Neural progenitor cell (in vitro differentiated cells): ENCODE data around the gene TMEM63B. TPM values are rescaled to one million over a fixed set of nuclear protein-coding genes. Genes with fewer than 3 reads are reported as not detected.
A peak's percentile ranks its signal among the peaks of the same experiment; 100 is the strongest.

ENCODE experiments used
- DNase-seq: peaks from one replicate; pipeline ENCODE4 v3.0.0-alpha.2; 2016; ENCODE audit warnings: low spot score
- H2AFZ ChIP-seq: fragments of 200-600 bp; sonication (generic); replicated peaks from 2 replicates; pipeline ENCODE4 v1.6.1; 2016; ENCODE audit warnings: antibody characterized with exemption
- H3F3A ChIP-seq: fragments of 200-600 bp; sonication (generic); 2 replicates; pipeline ENCODE4 v1.6.1; 2016; ENCODE audit warnings: antibody characterized with exemption, low read depth
- H3K27ac ChIP-seq: fragments of 200-600 bp; sonication (generic); 2 replicates; pipeline ENCODE4 v1.5.1; 2016; ENCODE audit warnings: mild to moderate bottlenecking
- H3K27me3 ChIP-seq: fragments of 200-600 bp; sonication (generic); 2 replicates; pipeline ENCODE4 v1.6.1; 2016; ENCODE audit warnings: mild to moderate bottlenecking, moderate library complexity
- H3K36me3 ChIP-seq: fragments of 200-600 bp; sonication (generic); 2 replicates; pipeline ENCODE4 v1.5.1; 2016
- H3K4me1 ChIP-seq: fragments of 200-600 bp; sonication (generic); 2 replicates; pipeline ENCODE4 v1.6.1; 2016; ENCODE audit warnings: mixed run types
- H3K4me2 ChIP-seq: fragments of 200-600 bp; sonication (generic); 2 replicates; pipeline ENCODE4 v1.6.1; 2016
- H3K4me3 ChIP-seq: fragments of 200-600 bp; sonication (generic); 2 replicates; pipeline ENCODE4 v1.5.1; 2016
- H3K79me2 ChIP-seq: fragments of 200-600 bp; sonication (generic); 2 replicates; pipeline ENCODE4 v1.6.1; 2016; ENCODE audit warnings: low read depth
- H3K9ac ChIP-seq: fragments of 200-600 bp; sonication (generic); 2 replicates; pipeline ENCODE4 v1.6.1; 2016
- H3K9me3 ChIP-seq: fragments of 200-600 bp; sonication (generic); 2 replicates; pipeline ENCODE4 v1.5.1; 2016; ENCODE audit warnings: low read depth
- H4K20me1 ChIP-seq: fragments of 200-600 bp; sonication (generic); 2 replicates; pipeline ENCODE4 v1.6.1; 2016; ENCODE audit warnings: low read depth
- H3K27ac Mint-ChIP-seq: 3 replicates; pipeline ENCODE4 v1.8.0; 2021; ENCODE audit warnings: mixed read lengths
- H3K27me3 Mint-ChIP-seq: 2 replicates; pipeline ENCODE4 v1.8.0; 2022; ENCODE audit warnings: low read depth, mild to moderate bottlenecking, inconsistent platforms, moderate library complexity, mixed read lengths; ENCODE audit not compliant: insufficient read depth
- H3K36me3 Mint-ChIP-seq: 3 replicates; pipeline ENCODE4 v1.8.0; 2021; ENCODE audit warnings: mixed read lengths
- H3K4me1 Mint-ChIP-seq: 3 replicates; pipeline ENCODE4 v1.8.0; 2021; ENCODE audit warnings: mixed read lengths
- H3K4me3 Mint-ChIP-seq: 3 replicates; pipeline ENCODE4 v1.8.0; 2021; ENCODE audit warnings: mild to moderate bottlenecking, moderate library complexity, mixed read lengths
- H3K9me3 Mint-ChIP-seq: 3 replicates; pipeline ENCODE4 v1.8.0; 2020; ENCODE audit warnings: mixed read lengths
- CTCF ChIP-seq: fragments of 200-600 bp; sonication (generic); IDR thresholded peaks from 2 replicates; pipeline ENCODE4 v1.5.1; 2017; ENCODE audit warnings: antibody characterized with exemption, mild to moderate bottlenecking
- EZH2 ChIP-seq: fragments of 200-600 bp; sonication (generic); IDR thresholded peaks from 2 replicates; pipeline ENCODE4 v1.6.1; 2017; ENCODE audit warnings: antibody characterized with exemption, mild to moderate bottlenecking, moderate library complexity
- EZH2phosphoT487 ChIP-seq: fragments of 200-600 bp; sonication (generic); IDR thresholded peaks from 2 replicates; pipeline ENCODE4 v1.6.1; 2017; ENCODE audit warnings: antibody characterized with exemption
- total RNA-seq: library from RNA; depleted of rRNA; stranded (reverse); fragments of >200 nt; gene quantifications from 2 replicates; pipeline ENCODE4 v1.2.3, GENCODE V29; 2015; ENCODE audit warnings: low replicate concordance

Gene TMEM63B
- total RNA-seq, 1 donor from 2014 or later, result 25.4 TPM

DNA sequence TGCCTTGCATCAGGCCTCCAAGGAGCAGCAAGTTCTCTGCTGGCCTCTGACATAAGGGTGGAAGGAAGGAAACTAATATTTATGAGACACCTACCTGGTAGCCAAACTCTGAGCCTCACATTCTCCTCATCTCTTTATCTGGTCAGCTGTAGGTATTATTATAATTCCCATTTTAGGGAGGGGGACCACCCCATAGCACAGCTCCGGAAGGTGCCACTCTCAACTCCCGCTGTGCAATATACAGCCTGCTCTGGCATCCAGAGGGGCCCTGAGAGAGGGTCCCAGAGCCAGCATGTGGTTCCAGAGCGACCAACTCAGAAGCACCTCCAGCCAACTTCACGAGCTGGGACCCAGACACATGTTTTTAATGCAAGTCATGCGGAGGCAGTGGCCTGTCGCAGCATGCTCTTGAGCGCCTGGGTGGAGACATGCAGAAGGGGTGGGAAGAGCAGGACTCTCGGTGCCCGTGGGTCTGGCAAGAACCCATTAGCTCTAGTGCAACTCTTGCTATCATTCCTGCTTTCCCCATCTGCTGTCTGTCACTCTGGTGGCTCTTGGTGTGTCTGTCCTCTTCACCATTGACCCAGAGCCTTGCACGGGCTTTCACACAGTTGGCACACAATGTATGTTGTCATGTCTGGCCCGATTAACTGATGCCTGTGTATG is 74.4 kb downstream of the TMEM63B start:
- Mint-ChIP-seq H3K4me1 (peaks cover 22% of the 10 kb centered on the region), H3K27ac (peak overlapping the region; percentile 91), H3K4me3 (no peak overlapping the region), H3K9me3 (no peaks in the 10 kb centered on the region), H3K36me3 (no peaks in the 10 kb centered on the region), H3K27me3 (peaks cover 9% of the 10 kb centered on the region)
- TF ChIP-seq CTCF (no peak), EZH2 (no peak), EZH2phosphoT487 (no peak)
- Histone ChIP-seq H2AFZ (no peak overlapping the region), H4K20me1 (no peaks in the 10 kb centered on the region), H3K36me3 (no peaks in the 10 kb centered on the region), H3K27ac (no peak overlapping the region), H3K4me2 (peak overlapping the region; percentile 58), H3K4me3 (no peak overlapping the region), H3K4me1 (peaks cover 34% of the 10 kb centered on the region), H3F3A (peaks cover 26% of the 10 kb centered on the region), H3K9me3 (no peaks in the 10 kb centered on the region), H3K27me3 (no peaks in the 10 kb centered on the region), H3K9ac (no peak overlapping the region), H3K79me2 (no peaks in the 10 kb centered on the region)
- DNase-seq, result no peak

GRCh38 chr6:44202332-44202971 is 75.1 kb downstream of the TMEM63B start:
- peaks cover 26% of the 10 kb centered on the region for H3K4me1 Mint-ChIP-seq
- TF ChIP-seq EZH2 (no peak), CTCF (no peak), EZH2phosphoT487 (no peak)
- DNase-seq, result peak; percentile 69
- no peak overlapping the region for H3K27ac Mint-ChIP-seq
- Histone ChIP-seq H3K4me1 (peaks cover 37% of the 10 kb centered on the region), H3F3A (peaks cover 32% of the 10 kb centered on the region), H3K9me3 (no peaks in the 10 kb centered on the region), H3K79me2 (no peaks in the 10 kb centered on the region), H3K27ac (no peak overlapping the region), H3K4me3 (no peak overlapping the region), H4K20me1 (no peaks in the 10 kb centered on the region), H3K36me3 (no peaks in the 10 kb centered on the region), H3K27me3 (no peaks in the 10 kb centered on the region), H3K9ac (no peak overlapping the region), H3K4me2 (peak overlapping the region; percentile 58), H2AFZ (peak overlapping the region; percentile 61)
- no peaks in the 10 kb centered on the region for H3K9me3 Mint-ChIP-seq
- no peak overlapping the region for H3K4me3 Mint-ChIP-seq
- H3K27me3 Mint-ChIP-seq, result peaks cover 7% of the 10 kb centered on the region
- no peaks in the 10 kb centered on the region for H3K36me3 Mint-ChIP-seq

DNA sequence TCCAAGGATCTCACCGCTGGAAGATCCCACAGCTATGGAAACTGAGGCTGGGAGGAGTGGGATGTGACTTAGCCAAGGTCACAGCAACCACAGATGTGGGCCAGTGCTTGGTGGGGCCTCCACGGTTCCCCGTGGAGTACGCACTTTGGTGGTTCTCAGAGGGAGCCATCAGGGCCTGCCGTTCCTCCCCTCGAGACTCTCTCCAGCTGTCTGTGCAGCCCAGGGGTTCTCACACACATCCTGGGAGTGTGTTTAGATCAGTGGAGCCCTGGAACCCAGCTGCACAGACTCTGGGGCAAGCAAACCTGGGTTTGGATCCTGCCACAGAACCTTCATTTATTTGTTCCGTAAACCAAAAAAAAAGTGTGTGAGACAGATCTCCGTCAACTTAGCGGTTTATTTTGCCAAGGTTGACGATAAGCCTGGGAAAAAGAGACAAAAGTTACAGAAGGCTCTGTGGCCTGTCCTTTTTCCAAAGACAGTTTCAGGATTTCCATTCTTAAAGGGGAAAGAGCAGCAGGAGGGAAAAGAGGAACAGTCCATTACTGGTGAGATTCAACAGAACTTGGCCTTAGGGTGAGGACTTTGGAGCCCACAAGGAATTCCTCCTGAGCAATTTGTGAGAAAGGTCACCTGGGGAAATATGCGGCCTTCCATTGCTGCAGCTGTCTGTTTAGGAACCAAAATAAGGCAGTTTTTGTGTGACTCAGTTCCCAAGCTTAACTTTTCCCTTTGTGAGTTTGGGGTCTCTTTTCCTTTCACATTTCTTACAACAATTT is 75.8 kb downstream of the TMEM63B start:
- no peak for TF ChIP-seq EZH2phosphoT487
- no peak for TF ChIP-seq EZH2
- no peak for TF ChIP-seq CTCF
- Mint-ChIP-seq H3K9me3 (no peaks in the 10 kb centered on the region), H3K27me3 (peaks cover 8% of the 10 kb centered on the region), H3K4me1 (peaks cover 26% of the 10 kb centered on the region), H3K36me3 (no peaks in the 10 kb centered on the region), H3K27ac (no peak overlapping the region), H3K4me3 (no peak overlapping the region)
- Histone ChIP-seq H3F3A (peaks cover 39% of the 10 kb centered on the region), H3K4me2 (peak overlapping the region; percentile 58), H3K79me2 (no peaks in the 10 kb centered on the region), H3K27ac (peak overlapping the region; percentile 81), H3K4me3 (no peak overlapping the region), H4K20me1 (no peaks in the 10 kb centered on the region), H3K27me3 (no peaks in the 10 kb centered on the region), H3K36me3 (no peaks in the 10 kb centered on the region), H3K4me1 (peaks cover 37% of the 10 kb centered on the region), H3K9ac (no peak overlapping the region), H2AFZ (peak overlapping the region; percentile 61), H3K9me3 (no peaks in the 10 kb centered on the region)
- no peak for DNase-seq
